Measurements from ENCODE around the gene EPS8.
"Not testable (repeated sequence)": the region's sequence is repeated elsewhere in the genome, so short reads cannot be mapped to it uniquely, and the experiment has no call there.

The EPS8 gene

GRCh38 chr12:15644700-15645099 is 144.5 kb downstream of the EPS8 start:
- DNase-seq, result no peak
- no peak for ATAC-seq

DNA sequence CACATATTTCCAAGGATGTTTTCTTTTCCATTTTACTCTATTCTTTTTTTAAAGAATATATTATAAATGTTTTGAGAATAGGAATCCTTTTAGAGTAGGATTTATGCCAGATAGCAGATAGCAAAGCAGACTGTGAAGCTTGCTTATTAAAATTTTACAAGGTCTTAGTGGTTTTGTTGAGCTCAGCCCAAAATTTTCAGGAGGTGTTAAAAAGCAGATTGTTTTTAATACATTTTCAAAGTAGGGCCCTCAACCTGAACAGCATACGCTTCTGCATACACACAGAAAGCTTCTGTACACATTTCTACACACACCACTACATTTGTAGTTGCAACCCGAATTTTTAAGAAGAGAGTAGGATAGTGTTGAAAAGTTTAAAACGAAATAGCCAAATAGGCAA is 151.0 kb downstream of the EPS8 start:
- no peak for ATAC-seq
- no peak for DNase-seq

GRCh38 chr12:15636060-15636890 is 152.9 kb downstream of the EPS8 start:
- no peak for ATAC-seq
- no peak for DNase-seq

DNA sequence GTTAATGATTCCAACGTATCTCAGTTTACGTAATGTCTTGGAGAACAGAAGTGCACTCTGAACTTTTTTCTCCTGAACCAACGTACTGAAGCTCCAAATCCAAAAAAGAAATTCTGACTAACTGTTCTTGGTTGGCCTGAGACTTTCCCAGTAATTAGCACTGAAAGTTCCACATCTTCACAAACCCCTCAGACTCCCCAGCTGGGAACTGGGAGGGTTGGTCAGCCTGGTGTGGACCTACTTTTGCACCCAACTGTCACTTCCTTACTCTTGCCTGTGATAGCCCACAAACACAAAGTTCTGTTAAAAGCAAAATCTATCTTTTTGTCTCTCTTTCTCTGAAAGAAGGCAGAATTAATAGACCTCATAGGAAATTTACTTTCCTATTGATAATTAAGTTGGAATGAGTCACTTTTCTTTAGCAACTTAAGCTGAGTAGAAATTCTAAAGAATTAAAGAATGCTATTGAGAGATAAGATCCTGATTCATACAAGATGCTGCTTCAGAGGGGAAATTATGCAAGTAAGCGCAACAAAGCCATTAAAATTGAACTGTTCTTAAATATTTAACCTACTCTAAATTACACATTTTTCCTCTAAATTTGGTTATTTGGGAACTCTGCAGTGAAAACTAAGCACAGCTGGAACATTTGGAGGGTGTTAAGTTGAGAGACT is 155.0 kb downstream of the EPS8 start:
- ATAC-seq (no peak), DNase-seq (no peak)

- DNase-seq (no peak), ATAC-seq (no peak)
Observed at GRCh38 chr12:15633201-15633600, 156.0 kb downstream of the EPS8 start.

- DNase-seq (no peak), ATAC-seq (no peak)
Observed at GRCh38 chr12:15632708-15633107, 156.5 kb downstream of the EPS8 start.

GRCh38 chr12:15631007-15631715 is 158.0 kb downstream of the EPS8 start:
- DNase-seq (no peak), ATAC-seq (no peak)

DNA sequence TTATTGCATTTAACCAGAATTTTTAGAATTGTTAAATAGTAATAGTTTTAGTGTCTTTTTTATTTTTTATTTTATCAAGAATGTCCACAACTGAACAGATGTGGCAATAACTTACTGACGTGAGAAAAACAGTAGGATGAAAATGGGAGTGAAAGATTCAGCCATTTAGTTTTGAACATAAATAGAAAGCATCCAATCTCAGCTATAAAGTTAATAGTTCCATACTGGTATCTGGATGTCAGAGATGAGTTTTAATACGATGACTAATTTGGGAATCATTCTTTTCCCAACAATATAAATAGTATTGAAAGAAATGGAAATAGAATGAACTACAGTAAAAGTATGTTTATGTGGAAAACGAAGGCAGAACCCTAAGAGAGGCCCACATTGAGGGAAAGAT is 159.4 kb downstream of the EPS8 start:
- DNase-seq (no peak), ATAC-seq (no peak)

DNA sequence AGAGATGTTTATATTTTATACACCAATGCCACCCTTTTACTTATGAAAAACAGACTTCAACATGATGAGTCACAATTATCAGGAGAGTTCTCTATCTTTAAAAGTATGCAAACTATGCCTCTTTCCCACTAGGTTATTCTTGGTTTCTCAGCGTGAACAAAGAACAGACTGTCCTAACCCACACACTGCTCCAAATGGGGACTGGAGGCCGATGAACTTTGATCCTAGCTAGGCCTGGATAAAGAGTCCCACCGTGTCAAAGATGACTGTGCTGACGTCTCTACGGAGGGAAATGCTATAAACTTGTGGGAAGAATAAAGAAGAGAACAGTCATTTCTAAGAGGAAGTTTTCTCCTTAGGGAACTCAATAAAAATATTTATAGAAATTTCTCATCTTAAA is 160.1 kb downstream of the EPS8 start:
- ATAC-seq (no peak), DNase-seq (no peak)

GRCh38 chr12:15627995-15628945 is 160.9 kb downstream of the EPS8 start:
- ATAC-seq, result no peak
- no peak for DNase-seq

- DNase-seq, result no peak
- ATAC-seq, result no peak
Observed at GRCh38 chr12:15625075-15625474, 164.1 kb downstream of the EPS8 start.

GRCh38 chr12:15620741-15621539 is 168.2 kb downstream of the EPS8 start:
- DNase-seq (no peak), ATAC-seq (no peak)

DNA sequence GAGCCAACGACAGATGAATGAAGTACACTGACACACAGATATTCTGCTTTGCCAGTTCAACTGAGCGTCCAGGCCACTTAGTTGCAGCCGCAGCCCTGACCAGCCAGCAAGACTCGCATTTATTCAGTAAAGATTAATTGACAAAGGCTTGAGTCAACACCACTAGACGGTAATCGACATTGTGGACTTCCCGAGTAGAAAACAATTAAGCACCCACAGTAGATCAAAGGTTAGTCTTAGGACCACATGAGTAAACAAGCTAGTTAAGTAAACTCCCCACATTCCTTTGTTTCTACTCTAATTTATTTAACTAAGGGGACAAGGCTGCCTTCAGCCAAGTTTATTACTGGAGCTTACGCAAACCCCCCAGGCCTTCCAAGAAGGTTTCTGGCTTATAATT is 172.7 kb downstream of the EPS8 start:
- not testable (repeated sequence) for ATAC-seq

GRCh38 chr12:15613981-15614380 is 175.2 kb downstream of the EPS8 start:
- no peak for DNase-seq
- ATAC-seq, result no peak

More for the DNA sequence above, 172.7 kb downstream of the EPS8 start:
- not testable (repeated sequence) for DNase-seq

DNA sequence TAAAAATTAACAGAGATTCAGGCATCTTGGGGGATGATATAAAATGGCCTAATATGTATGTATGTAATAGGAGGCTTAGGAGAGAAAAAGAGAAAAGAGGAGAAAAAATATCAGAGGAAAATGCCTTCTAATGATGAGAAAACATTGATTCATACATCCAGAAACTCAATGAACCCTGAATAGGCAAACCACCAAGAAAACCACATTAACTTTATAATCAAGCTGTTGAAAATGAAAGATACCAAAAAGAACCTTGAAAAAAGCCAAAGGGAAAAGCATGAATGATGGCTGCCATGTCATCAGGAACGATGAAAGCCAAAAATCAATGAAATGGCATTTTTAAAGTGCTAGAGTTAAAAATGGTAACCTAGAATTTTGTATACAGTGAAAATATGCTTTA is 180.2 kb downstream of the EPS8 start:
- DNase-seq, result no peak
- no peak for ATAC-seq

DNA sequence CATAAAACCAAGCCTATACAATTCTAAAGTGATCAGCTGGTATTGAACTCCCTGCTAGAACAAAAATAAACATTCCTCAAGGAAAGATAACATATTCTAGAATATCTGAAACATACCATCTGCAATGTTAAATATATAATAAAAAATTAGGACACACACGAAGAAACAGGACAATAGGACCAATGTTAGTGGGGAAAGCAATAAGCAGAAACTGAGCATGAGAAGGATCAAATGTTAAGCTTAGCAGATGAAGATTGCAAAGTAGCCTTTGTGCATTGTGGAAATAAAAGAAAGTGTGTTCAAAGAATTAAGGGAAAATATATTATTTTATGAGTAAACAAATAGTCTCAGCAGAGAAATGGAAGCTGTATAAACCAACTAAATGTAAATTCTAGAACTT is 180.8 kb downstream of the EPS8 start:
- no peak for ATAC-seq
- no peak for DNase-seq

DNA sequence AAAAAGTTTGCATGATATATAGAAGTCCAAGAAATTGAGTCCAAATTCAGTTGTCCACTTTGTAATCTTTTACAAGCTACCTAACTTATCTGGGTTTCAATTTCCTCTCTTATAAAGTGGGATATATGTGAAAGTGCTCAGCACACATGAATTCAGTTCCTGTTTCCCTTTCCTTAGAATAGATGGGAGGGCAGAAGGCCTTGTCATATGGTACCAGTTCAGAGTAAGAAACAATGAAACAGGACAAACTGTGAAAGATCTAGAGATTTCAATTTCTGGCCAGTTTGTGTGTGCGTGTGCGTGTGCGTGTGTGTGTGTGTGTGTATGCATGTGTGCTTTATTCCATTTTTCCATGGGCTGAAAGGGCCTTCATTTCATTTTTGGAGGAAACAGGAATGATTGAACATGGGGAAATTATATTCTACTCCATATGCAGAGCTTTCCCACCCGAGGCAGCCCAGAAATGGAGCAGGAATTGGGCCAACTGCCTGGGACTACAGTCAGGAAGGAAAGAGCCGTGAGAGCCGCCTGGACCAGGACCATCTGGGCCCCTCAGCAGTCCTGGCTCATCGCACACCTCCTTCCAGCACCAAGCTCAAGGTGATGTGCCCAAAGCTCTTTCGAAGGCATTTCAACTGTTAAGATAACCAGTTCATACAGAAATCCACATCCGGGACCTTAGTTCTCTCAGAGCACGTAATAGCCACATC is 183.2 kb downstream of the EPS8 start:
- no peak for DNase-seq
- no peak for ATAC-seq

DNA sequence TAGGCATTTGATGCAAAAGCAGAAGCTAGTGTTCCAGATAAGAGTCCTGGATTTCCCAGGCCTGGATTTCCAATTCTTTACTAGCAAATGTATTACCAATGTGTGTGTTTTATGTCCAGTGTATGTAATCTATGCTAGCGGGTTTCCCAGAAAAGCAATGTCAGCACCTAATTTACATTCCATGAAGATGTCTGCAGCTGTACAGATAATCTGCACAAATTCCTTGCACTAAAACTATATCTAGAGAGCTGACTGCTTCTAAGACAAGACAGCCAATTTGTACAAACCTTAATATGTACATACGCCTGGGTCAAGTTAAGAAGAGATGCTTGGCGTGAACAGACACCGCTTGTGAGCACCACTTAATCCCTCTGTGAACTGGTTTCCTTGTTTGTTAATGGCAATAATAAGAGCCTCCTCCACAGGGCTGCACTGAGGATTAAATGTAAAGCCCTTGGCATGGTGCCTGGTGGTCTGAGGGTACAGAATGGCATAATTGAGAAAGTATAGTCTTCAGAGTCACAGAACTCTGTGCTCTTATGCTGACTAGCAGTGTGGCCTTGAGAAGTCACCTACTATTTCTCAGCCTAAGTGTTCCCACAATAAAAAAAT is 185.6 kb downstream of the EPS8 start:
- no peak for DNase-seq
- no peak for ATAC-seq

DNA sequence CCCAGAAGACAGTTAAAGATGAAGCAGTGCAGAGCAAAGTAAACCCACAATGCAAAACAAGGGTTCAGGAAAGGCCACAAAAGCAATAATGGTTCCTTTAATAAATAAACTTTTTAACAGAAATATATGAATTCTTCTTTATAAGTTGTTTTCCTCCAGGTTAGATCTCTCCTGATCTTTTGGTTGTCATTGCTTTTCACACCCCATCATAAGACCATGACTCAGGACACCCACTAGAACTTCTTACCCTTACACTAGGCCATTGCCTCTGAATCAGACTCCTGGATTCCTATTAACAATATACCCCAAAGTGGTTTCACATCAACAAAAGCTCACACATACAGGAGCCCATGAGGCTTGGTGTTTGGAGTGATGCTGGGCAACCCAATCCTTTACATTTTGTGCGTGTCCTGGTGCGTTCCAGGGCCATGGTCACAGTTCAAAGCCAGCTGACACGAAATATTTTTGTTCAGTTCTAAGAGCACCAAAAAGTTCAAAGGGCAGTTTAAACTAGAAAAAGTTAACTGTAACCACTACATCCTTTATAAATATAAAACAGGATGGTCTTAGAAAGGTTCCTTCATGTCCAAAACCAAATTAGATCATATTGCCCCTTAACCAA is 187.0 kb downstream of the EPS8 start:
- DNase-seq, result no peak
- peak; percentile 41 for ATAC-seq
